Kidney (tissue), 14 donors: ENCODE measurements around the gene ATP10B. TPM values are rescaled to one million over a fixed set of nuclear protein-coding genes. Genes with fewer than 3 reads are reported as not detected.
"Not testable (repeated sequence)": the region's sequence is repeated elsewhere in the genome, so short reads cannot be mapped to it uniquely, and the experiment has no call there.

Experiments used
- DNase-seq, 5 donors: peaks; one replicate each; pipeline ENCODE4 v3.0.0-alpha.2; 2013 to 2020
- FAIRE-seq: peaks from 2 replicates; lab custom pipeline; 2012; peaks lifted over from hg19 to GRCh38; lab: Jason Lieb, UNC
- H3K27ac ChIP-seq, 2 donors: one replicate each; pipeline ENCODE4 v1.7.0; 2013; ENCODE audit warnings: low read depth in 2 of 2, low read length in 2 of 2, inconsistent platforms in 1 of 2
- H3K27me3 ChIP-seq: one replicate; pipeline ENCODE4 v1.7.1; 2013; ENCODE audit warnings: low read length, inconsistent platforms; ENCODE audit not compliant: control insufficient read depth, insufficient read depth
- H3K36me3 ChIP-seq, 3 donors: one replicate each; pipeline versions ENCODE4 v1.7.0 to v1.7.1; 2013; ENCODE audit warnings: low read length in 3 of 3, control low read depth in 1 of 3, inconsistent platforms in 1 of 3; ENCODE audit not compliant: insufficient read depth in 3 of 3, control insufficient read depth in 2 of 3
- H3K4me1 ChIP-seq, 3 donors: one replicate each; pipeline versions ENCODE4 v1.7.0 to v1.7.1; 2013; ENCODE audit warnings: low read length in 3 of 3, inconsistent platforms in 1 of 3, low read depth in 1 of 3; ENCODE audit not compliant: control insufficient read depth in 2 of 3, insufficient read depth in 2 of 3
- H3K4me3 ChIP-seq, 3 donors: one replicate each; pipeline versions ENCODE4 v1.7.0 to v1.8.1; 2013; ENCODE audit warnings: low read length in 3 of 3, control low read depth in 1 of 3, inconsistent platforms in 1 of 3
- H3K9ac ChIP-seq, 3 donors: one replicate each; pipeline versions ENCODE4 v1.7.0 to v1.7.1; 2013; ENCODE audit warnings: low read length in 3 of 3, control low read depth in 1 of 3, inconsistent platforms in 1 of 3
- H3K9me3 ChIP-seq, 3 donors: one replicate each; pipeline versions ENCODE4 v1.7.0 to v1.7.1; 2013; ENCODE audit warnings: low read length in 3 of 3, control low read depth in 1 of 3, inconsistent platforms in 1 of 3; ENCODE audit not compliant: control insufficient read depth in 2 of 3, insufficient read depth in 1 of 3
- intact Hi-C: fragments of 100-400 bp; cut with DNase I; formaldehyde crosslinking; loops from one replicate; pipeline ENCODE4 v1.11.1; 2022
- polyA plus RNA-seq: library from polyadenylated mRNA; stranded (reverse); fragments of 350-450 nt; fragmentation: Illumina TruSeq; extraction: RNeasy Lipid Tissue Mini Kit (QIAGEN cat#74804); gene quantifications from one replicate; pipeline ENCODE4 v1.2.3, GENCODE V29; 2014; ENCODE audit warnings: low read depth, low replicate concordance; ENCODE audit not compliant: insufficient read depth
- total RNA-seq: library from RNA; stranded (reverse); fragmentation: NEBNext Ultra II Directional; extraction: Animal tissue kit (Norgen Biotek cat#: 25700); gene quantifications from one replicate; pipeline ENCODE4 v1.2.1, GENCODE V29; 2021
- TF ChIP-seq, protein P1 (sequence below): IDR thresholded peaks from 3 replicates; pipeline ENCODE4 v1.5.1; 2012; ENCODE audit warnings: mild to moderate bottlenecking, moderate library complexity, borderline replicate concordance; ENCODE audit not compliant: insufficient read depth; ENCODE audit errors: extremely low read depth
- donor health status: control.
- donor health status: control.
- donor health status: control.
- donor health status: control.
- donor health status: control.
- donor health status: DM: yes; HTN: yes; CAD: no.
- donor health status: Normal renal cell carcinoma (clear cell type).

The ATP10B gene
- total and polyA plus RNA-seq, 2 donors from 2014 or later, result 1.4 TPM; not detected in 1

DNA sequence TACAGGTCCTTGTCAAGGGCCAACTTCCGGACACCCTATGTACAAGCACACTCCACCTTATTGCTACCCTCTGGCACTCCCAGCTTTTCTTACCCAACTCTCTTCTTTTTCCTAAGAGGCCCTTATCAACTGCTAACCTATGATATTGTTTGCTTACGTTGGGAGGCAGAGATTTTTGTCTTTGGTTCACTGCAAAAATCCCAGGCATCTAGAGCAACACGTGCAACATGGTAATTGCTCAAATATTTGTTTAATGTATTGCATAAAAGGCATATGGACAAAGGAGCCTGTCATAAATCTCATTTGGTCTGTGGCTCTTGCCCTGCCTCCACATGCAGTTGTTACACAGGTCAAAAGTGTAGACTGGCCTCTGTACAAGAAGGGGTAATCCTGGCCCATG lies 35.8 kb upstream of the ATP10B start:
- TF ChIP-seq, protein P1, sequence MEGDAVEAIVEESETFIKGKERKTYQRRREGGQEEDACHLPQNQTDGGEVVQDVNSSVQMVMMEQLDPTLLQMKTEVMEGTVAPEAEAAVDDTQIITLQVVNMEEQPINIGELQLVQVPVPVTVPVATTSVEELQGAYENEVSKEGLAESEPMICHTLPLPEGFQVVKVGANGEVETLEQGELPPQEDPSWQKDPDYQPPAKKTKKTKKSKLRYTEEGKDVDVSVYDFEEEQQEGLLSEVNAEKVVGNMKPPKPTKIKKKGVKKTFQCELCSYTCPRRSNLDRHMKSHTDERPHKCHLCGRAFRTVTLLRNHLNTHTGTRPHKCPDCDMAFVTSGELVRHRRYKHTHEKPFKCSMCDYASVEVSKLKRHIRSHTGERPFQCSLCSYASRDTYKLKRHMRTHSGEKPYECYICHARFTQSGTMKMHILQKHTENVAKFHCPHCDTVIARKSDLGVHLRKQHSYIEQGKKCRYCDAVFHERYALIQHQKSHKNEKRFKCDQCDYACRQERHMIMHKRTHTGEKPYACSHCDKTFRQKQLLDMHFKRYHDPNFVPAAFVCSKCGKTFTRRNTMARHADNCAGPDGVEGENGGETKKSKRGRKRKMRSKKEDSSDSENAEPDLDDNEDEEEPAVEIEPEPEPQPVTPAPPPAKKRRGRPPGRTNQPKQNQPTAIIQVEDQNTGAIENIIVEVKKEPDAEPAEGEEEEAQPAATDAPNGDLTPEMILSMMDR, result no peak
- Histone ChIP-seq H3K36me3 (no peaks in the 10 kb centered on the region), H3K9me3 (no peaks in the 10 kb centered on the region), H3K9ac (no peak overlapping the region), H3K4me3 (no peak overlapping the region), H3K27ac (no peak overlapping the region), H3K4me1 (no peaks in the 10 kb centered on the region), H3K27me3 (no peaks in the 10 kb centered on the region)
- intact Hi-C loops, result no loop called here
- FAIRE-seq (no peak), DNase-seq (no peak)

DNA sequence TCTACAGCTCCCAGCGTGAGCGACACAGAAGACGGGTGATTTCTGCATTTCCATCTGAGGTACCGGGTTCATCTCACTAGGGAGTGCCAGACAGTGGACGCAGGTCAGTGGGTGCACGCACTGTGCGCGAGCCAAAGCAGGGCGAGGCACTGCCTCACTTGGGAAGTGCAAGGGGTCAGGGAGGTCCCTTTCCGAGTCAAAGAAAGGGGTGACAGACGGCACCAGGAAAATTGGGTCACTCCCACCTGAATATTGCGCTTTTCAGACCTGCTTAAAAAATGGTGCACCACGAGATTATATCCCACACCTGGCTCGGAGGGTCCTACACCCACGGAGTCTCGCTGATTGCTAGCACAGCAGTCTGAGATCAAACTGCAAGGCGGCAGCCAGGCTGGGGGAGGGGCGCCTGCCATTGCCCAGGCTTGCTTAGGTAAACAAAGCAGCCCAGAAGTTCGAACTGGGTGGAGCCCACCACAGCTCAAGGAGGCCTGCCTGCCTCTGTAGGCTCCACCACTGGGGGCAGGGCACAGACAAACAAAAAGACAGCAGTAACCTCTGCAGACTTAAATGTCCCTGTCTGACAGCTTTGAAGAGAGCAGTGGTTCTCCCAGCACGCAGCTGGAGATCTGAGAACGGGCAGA lies 21.7 kb upstream of the ATP10B start:
- DNase-seq, H3K4me3 ChIP-seq, H3K36me3 ChIP-seq, H3K27me3 ChIP-seq, intact Hi-C loops, H3K27ac ChIP-seq, H3K4me1 ChIP-seq, FAIRE-seq, H3K9ac ChIP-seq, H3K9me3 ChIP-seq: not testable (repeated sequence)

DNA sequence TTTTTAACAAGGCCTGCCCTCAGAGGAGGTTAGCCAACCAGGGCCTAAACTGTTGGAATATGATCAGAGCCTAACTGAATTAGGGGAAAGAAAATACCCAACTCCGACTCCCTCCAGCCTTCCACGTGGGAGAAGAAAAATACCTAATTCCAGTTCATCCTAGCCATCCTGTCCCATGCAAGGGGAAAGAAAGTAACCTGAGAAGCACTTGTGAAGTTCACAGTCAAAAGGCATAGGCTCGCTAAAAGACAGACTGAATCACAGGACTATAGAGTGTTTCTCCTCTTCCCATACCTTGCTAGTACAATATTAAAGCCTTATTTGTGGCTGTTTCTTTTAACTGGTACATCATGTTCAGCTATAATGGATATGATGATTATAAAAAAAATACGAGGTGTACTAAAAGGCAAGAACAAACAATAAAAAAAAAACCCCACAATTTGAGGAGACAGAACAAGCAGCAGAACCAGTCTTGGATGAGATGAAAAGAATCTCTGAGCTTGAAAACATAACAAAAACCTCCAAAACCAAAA lies 18.0 kb upstream of the ATP10B start:
- H3K4me3 ChIP-seq, result no peak overlapping the region
- H3K36me3 ChIP-seq, result no peaks in the 10 kb centered on the region
- H3K9me3 ChIP-seq, result no peaks in the 10 kb centered on the region
- H3K27ac ChIP-seq, result no peak overlapping the region
- intact Hi-C loops, result no loop called here
- FAIRE-seq (no peak), DNase-seq (peak in 2 of 5 donors; percentile 34 to 35)
- no peaks in the 10 kb centered on the region for H3K4me1 ChIP-seq
- no peak overlapping the region for H3K9ac ChIP-seq
- TF ChIP-seq, protein P1, result no peak
- no peaks in the 10 kb centered on the region for H3K27me3 ChIP-seq

DNA sequence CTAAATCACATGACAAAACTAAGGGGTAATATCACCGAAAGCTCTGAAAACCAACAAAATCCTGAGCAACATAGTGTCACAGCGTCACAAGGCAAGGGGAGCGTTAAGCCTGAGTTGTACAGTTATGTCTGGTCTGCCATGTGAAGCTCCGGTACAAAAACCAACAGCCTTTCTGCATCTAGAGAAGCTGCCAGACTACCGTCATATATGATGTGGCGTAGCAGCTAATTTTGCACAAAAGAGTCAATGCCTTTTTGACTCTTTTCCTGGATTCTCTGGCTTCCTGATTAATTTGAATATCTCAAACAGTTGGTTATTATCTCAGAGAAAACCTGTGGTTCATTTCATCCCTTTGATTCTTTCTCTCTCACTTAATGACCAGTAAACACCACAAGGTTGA lies 16.0 kb upstream of the ATP10B start:
- TF ChIP-seq, protein P1, result no peak
- intact Hi-C loops, result no loop called here
- no peak for FAIRE-seq
- Histone ChIP-seq H3K9me3 (no peaks in the 10 kb centered on the region), H3K9ac (no peak overlapping the region), H3K4me1 (no peaks in the 10 kb centered on the region), H3K4me3 (no peak overlapping the region), H3K27ac (no peak overlapping the region), H3K27me3 (no peaks in the 10 kb centered on the region), H3K36me3 (no peaks in the 10 kb centered on the region)
- no peak for DNase-seq
